Activated B cell treated with CpG ODN at 0.5 μM for 24 hours (primary cell): ENCODE measurements around the gene PTPA. TPM values are rescaled to one million over a fixed set of nuclear protein-coding genes. Genes with fewer than 3 reads are reported as not detected.
"Not testable (repeated sequence)": the region's sequence is repeated elsewhere in the genome, so short reads cannot be mapped to it uniquely, and the experiment has no call there.

Source experiments
- ATAC-seq: fragments of 200-7000 bp; cut with Tn5 transposase; one replicate; pipeline ENCODE4 v1.10.0; 2021; ENCODE audit warnings: low read depth, mild to moderate bottlenecking, moderate library complexity
- CTCF ChIA-PET: fragments of 350-600 bp; sonication (Branson Sonifier 250); formaldehyde crosslinking; loops from one replicate; lab custom pipeline; 2021; ENCODE audit warnings: antibody characterized with exemption; lab: Charles Lee
- POLR2A ChIA-PET: fragments of 350-600 bp; sonication (Branson Sonifier 250); formaldehyde crosslinking; loops from one replicate; lab custom pipeline; 2021; ENCODE audit warnings: antibody characterized with exemption; lab: Charles Lee
- DNase-seq: peaks from one replicate; pipeline ENCODE4 v3.0.0; 2022
- H3K27ac Mint-ChIP-seq: one replicate; pipeline ENCODE4 v1.8.0; 2020; ENCODE audit warnings: mixed read lengths
- H3K27me3 Mint-ChIP-seq: one replicate; pipeline ENCODE4 v1.8.0; 2021; ENCODE audit warnings: mixed read lengths
- H3K36me3 Mint-ChIP-seq: one replicate; pipeline ENCODE4 v1.8.0; 2021; ENCODE audit warnings: low read depth, mixed read lengths
- H3K4me1 Mint-ChIP-seq: one replicate; pipeline ENCODE4 v1.8.0; 2021; ENCODE audit warnings: mixed read lengths
- H3K4me3 Mint-ChIP-seq: one replicate; pipeline ENCODE4 v1.8.0; 2020; ENCODE audit warnings: mild to moderate bottlenecking, mixed read lengths
- H3K9me3 Mint-ChIP-seq: one replicate; pipeline ENCODE4 v1.8.0; 2020; ENCODE audit warnings: mixed read lengths
- CTCF ChIP-seq: fragments of 200-600 bp; IDR thresholded peaks from one replicate; pipeline ENCODE4 v1.8.0; 2022; ENCODE audit warnings: antibody characterized with exemption, mild to moderate bottlenecking
- intact Hi-C: fragments of 100-400 bp; cut with micrococcal nuclease; formaldehyde crosslinking; loops from one replicate; pipeline ENCODE4 v1.15.1; 2024
- total RNA-seq: library from RNA; stranded (reverse); gene quantifications from 2 replicates; pipeline ENCODE4 v1.2.3, GENCODE V29; 2022

The PTPA gene
- total RNA-seq, 1 donor from 2014 or later: 67.2 TPM

DNA sequence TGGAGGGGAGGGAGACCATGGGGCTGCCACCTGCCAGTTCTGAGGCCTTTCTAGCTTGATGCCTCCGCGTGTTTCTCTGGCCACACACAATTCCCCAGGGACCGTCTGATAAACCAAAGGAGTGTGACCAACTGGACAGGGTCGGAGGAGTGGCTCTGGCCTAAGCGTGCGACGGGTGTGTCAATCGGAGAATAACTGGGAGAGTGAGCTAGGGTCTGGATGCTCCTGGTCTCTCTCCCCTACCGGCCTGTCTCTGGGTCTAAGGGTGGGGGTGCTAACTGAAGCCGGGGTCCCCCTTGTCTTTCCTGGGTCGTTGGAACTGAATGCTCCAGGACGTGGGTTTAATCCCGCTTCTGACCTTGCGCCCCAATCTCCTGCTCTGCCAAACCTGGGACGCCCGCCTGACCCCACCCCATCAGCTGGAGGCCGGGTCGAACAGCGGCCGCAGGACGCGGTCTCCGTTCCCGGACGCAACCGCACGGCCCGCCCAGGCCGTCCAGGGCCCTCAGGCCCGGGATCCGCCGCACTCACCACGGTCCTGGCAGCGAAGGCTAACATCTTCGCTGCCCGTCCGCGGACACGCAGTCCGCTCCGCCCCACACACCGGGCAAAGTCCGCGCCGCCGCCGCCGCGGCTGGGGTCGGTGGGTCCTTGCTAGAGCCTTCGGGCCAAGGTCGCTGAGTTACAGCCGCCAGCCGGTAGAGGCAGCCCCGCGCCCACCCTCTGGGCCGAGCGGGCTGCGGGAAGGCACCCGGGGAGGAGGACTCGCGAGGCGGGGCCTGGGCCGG is 1.1 kb upstream of the PTPA start:
- Mint-ChIP-seq H3K36me3 (peaks cover 4% of the 10 kb centered on the region), H3K9me3 (no peaks in the 10 kb centered on the region), H3K27me3 (no peaks in the 10 kb centered on the region), H3K27ac (no peak overlapping the region), H3K4me1 (peaks cover 36% of the 10 kb centered on the region), H3K4me3 (peak overlapping the region; percentile 75)
- no peak for TF ChIP-seq CTCF
- CTCF ChIA-PET: no interaction called here
- ATAC-seq (no peak), DNase-seq (no peak)
- intact Hi-C loops: loop anchor here (1.0 to 5.0 kb wide), 3 partner anchors 29 to 66 kb away; partner anchors contain the start of gene DOLPP1
- POLR2A ChIA-PET: interaction anchor here (0.6 to 3.3 kb wide), 6 partner anchors 12 to 516 kb away, joined by 3 to 27 read pairs (median 4); partner anchors contain the start of genes DOLPP1 and NTMT1

- Mint-ChIP-seq H3K9me3 (no peaks in the 10 kb centered on the region), H3K36me3 (peaks cover 4% of the 10 kb centered on the region), H3K4me1 (peaks cover 39% of the 10 kb centered on the region), H3K27ac (peak overlapping the region; percentile 95), H3K4me3 (peak overlapping the region; percentile 95), H3K27me3 (no peaks in the 10 kb centered on the region)
- ChIA-PET CTCF (no interaction called here), POLR2A (interaction anchor here (0.6 to 3.3 kb wide), 6 partner anchors 20 to 514 kb away, joined by 3 to 27 read pairs (median 4); partner anchors contain the start of genes DOLPP1 and NTMT1)
- intact Hi-C loops: loop anchor here (1.0 to 5.0 kb wide), 3 partner anchors 29 to 83 kb away; partner anchors contain the start of gene SH3GLB2
- no peak for TF ChIP-seq CTCF
- DNase-seq: no peak
- peak; percentile 6 for ATAC-seq
These were observed 425 bp downstream of the PTPA start for GRCh38 chr9:129111528-129112151.

- ATAC-seq, H3K9me3 Mint-ChIP-seq, H3K27ac Mint-ChIP-seq, H3K27me3 Mint-ChIP-seq, H3K36me3 Mint-ChIP-seq, DNase-seq: not testable (repeated sequence)
- POLR2A ChIA-PET: interaction anchor here (0.6 to 1.6 kb wide), 3 partner anchors 30 to 449 kb away, joined by 4 to 7 read pairs (median 5); no protein-coding TSS in a partner anchor
- H3K4me3 Mint-ChIP-seq: peak overlapping the region; percentile 95
- peaks cover 39% of the 10 kb centered on the region for H3K4me1 Mint-ChIP-seq
- intact Hi-C loops: loop anchor here (5.0 kb wide), 1 partner anchor 45 kb away; no protein-coding TSS in a partner anchor
- CTCF ChIA-PET: interaction anchor here (1.2 kb wide), 1 partner anchor 19 kb away, joined by 3 read pairs; no protein-coding TSS in a partner anchor
These were observed 1.3 kb downstream of the PTPA start for GRCh38 chr9:129112526-129112925.

DNA sequence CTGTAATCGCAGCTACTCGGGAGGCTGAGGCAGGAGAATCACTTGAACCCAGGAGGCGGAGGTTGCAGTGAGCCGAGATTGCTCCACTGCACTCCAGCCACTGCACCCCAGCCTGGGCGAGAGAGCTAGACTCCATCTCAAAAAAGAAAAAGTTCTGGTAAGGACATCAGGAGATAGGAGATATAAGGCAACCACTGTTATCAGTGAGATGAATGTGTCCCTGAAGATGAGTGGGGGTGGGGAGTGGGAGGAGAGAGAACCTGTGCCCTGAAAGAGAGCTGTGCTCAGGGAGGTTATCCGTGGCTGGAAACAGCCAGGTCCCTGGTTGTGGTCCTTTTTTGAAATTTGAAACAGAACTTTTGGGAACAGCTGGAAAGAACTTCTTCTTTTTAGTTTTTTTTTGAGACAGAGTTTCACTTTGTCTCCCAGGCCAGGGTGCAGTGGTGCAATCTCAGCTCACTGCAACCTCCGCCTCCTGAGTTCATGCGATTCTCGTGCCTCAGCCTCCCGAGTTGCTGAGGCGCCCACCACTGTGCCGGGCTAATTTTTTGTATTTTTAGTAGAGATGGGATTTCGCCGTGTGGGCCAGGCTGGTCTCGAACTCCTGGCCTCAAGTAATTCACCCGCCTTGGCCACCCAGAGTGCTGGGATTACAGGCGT is 2.6 kb downstream of the PTPA start:
- Mint-ChIP-seq H3K36me3 (peaks cover 4% of the 10 kb centered on the region), H3K4me3 (no peak overlapping the region), H3K9me3 (no peaks in the 10 kb centered on the region), H3K4me1 (peaks cover 39% of the 10 kb centered on the region), H3K27ac (no peak overlapping the region), H3K27me3 (no peaks in the 10 kb centered on the region)
- DNase-seq (no peak), ATAC-seq (no peak)
- no peak for TF ChIP-seq CTCF
- POLR2A ChIA-PET: interaction anchor here (0.6 to 1.2 kb wide), 4 partner anchors 26 to 299 kb away, joined by 3 to 7 read pairs (median 4); no protein-coding TSS in a partner anchor
- intact Hi-C loops: loop anchor here (5.0 kb wide), 1 partner anchor 46 kb away; no protein-coding TSS in a partner anchor
- CTCF ChIA-PET: interaction anchor here (1.2 to 1.4 kb wide), 3 partner anchors 18 to 511 kb away, joined by 3 to 4 read pairs (median 3); no protein-coding TSS in a partner anchor

- POLR2A ChIA-PET: interaction anchor here (0.6 to 0.7 kb wide), 2 partner anchors 12 to 637 kb away, joined by 3 to 7 read pairs; no protein-coding TSS in a partner anchor
These were observed 7.6 kb downstream of the PTPA start for GRCh38 chr9:129118799-129119198.

More at GRCh38 chr9:129118799-129119198, 7.6 kb downstream of the PTPA start:
- Mint-ChIP-seq H3K27ac (no peak overlapping the region), H3K27me3 (no peaks in the 10 kb centered on the region), H3K4me3 (no peak overlapping the region), H3K36me3 (peaks cover 39% of the 10 kb centered on the region), H3K4me1 (peaks cover 14% of the 10 kb centered on the region), H3K9me3 (no peaks in the 10 kb centered on the region)
- intact Hi-C loops: no loop called here
- no peak for DNase-seq
- no peak for TF ChIP-seq CTCF
- CTCF ChIA-PET: no interaction called here
- no peak for ATAC-seq
